Gastrocnemius medialis (tissue), 4 donors: ENCODE results near the gene ADAM12. TPM values are rescaled to one million over a fixed set of nuclear protein-coding genes. Genes with fewer than 3 reads are reported as not detected.

Source experiments
- ATAC-seq, 2 donors: fragments of 150-250 bp; one replicate each; pipeline ENCODE4 v1.9.1; 2016
- DNase-seq, 2 donors: peaks; one replicate each; pipeline ENCODE4 v3.0.0-alpha.2; 2019
- H3K27ac ChIP-seq, 4 donors: fragments of 200-600 bp; sonication (generic); 1 replicate in 1 of 4; 2 replicates in 3 of 4; pipeline ENCODE4 v1.5.1; 2016 to 2018; ENCODE audit warnings: mild to moderate bottlenecking in 2 of 4, moderate library complexity in 1 of 4
- H3K27me3 ChIP-seq, 3 donors: fragments of 200-600 bp; sonication (generic) in 2 of 3; 1 replicate in 1 of 3; 2 replicates in 2 of 3; pipeline versions ENCODE4 v1.5.1 to v1.6.0; 2016 to 2019; ENCODE audit warnings: mild to moderate bottlenecking in 1 of 3, moderate library complexity in 1 of 3
- H3K36me3 ChIP-seq, 2 donors: fragments of 200-600 bp; sonication (generic) in 1 of 2; one replicate each; pipeline ENCODE4 v1.5.1; 2017 to 2018
- H3K4me1 ChIP-seq, 2 donors: fragments of 200-600 bp; sonication (generic) in 1 of 2; one replicate each; pipeline ENCODE4 v1.5.1; 2016 to 2017; ENCODE audit warnings: mild to moderate bottlenecking in 2 of 2
- H3K4me3 ChIP-seq, 4 donors: fragments of 200-600 bp; sonication (generic) in 3 of 4; 1 replicate in 1 of 4; 2 replicates in 3 of 4; pipeline ENCODE4 v1.5.1; 2016 to 2019; ENCODE audit warnings: mild to moderate bottlenecking in 2 of 4
- H3K9me3 ChIP-seq, 3 donors: fragments of 200-600 bp; sonication (generic) in 2 of 3; 1 replicate in 1 of 3; 2 replicates in 2 of 3; pipeline ENCODE4 v1.5.1; 2016 to 2019
- POLR2A ChIP-seq, 2 donors: fragments of 450-650 bp; IDR thresholded peaks; one replicate each; pipeline ENCODE4 v1.6.1; 2017; ENCODE audit warnings: antibody characterized with exemption in 2 of 2, mild to moderate bottlenecking in 2 of 2, moderate library complexity in 2 of 2
- in situ Hi-C, 4 donors: fragments of 200-750 bp; cut with MboI; loops; one replicate each; pipeline versions ENCODE4 v1.15.0 to v1.8.0; 2017; ENCODE audit warnings: low sequenced_read_pairs in 4 of 4
- intact Hi-C: fragments of 100-400 bp; cut with DNase I; formaldehyde crosslinking; loops from one replicate; pipeline ENCODE4 v1.15.1; 2023; ENCODE audit warnings: low total_unique reads
- total RNA-seq, 4 donors: library from RNA; depleted of rRNA; stranded (reverse); fragments of >200 nt; gene quantifications; one replicate each; pipeline versions ENCODE4 v1.1.0 to v1.2.3, GENCODE V29; 2016
- TF ChIP-seq, protein P1 (sequence below), 5 experiments: fragments of 450-650 bp in 3 of 5; fragments of 200-600 bp in 2 of 5; sonication (generic) in 2 of 5; IDR thresholded peaks in 4 of 5; conservative IDR thresholded peaks in 1 of 5; 1 replicate in 4 of 5; 2 replicates in 1 of 5; pipeline ENCODE4 v1.5.1; 2016 to 2019; ENCODE audit warnings: antibody characterized with exemption in 5 of 5, mild to moderate bottlenecking in 3 of 5, moderate library complexity in 3 of 5

Gene ADAM12
- total RNA-seq, 4 donors from 2014 or later = 0.10 TPM; not detected in 3

DNA sequence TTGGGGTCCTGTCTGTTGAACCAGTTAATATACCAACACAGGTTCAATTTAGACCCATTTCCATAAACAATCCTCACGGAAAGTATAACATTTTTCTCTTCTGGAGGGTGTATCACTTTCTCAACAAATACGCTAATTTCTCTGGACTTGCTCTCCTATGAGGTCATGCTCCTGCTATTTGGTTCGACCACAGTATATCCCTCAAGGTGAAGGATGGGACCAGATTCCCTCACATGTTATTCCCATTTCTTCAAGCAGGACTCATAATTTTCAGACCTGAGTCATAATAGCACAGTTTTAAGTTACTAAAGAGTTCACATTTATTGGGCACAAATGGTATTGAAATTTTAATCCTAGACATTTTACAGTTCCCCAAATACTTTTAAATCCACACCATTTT is 57.2 kb downstream of the ADAM12 start:
- DNase-seq (no peak), ATAC-seq (no peak)
- Histone ChIP-seq H3K27me3 (no peaks in the 10 kb centered on the region), H3K27ac (no peak overlapping the region), H3K36me3 (no peaks in the 10 kb centered on the region), H3K4me1 (no peaks in the 10 kb centered on the region), H3K4me3 (no peak overlapping the region), H3K9me3 (no peaks in the 10 kb centered on the region)
- intact Hi-C loops = no loop called here
- TF ChIP-seq POLR2A (IDR thresholded peaks at IDR 0.05) = no peak
- in situ Hi-C loops = no loop called here

DNA sequence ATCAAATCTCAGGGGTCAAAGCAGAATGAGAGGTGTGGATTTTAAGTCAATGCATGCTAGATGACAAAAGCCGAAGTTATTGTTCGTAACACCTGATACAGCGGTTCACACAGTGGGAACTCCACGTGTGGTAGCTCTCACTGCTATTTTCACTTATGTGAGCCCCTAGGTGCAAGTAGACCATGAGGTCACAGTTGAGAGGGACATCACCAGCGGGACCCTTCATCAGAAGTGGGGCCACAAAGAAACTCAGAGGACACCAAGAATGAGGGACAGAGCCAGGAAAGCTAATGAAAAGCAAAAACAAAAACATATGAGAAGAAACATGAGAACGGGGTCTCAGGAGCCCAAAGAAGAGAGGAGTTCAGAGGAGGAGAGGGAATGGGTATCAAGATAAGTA is 63.5 kb downstream of the ADAM12 start:
- Histone ChIP-seq H3K27ac (no peak overlapping the region), H3K27me3 (no peaks in the 10 kb centered on the region), H3K4me1 (no peaks in the 10 kb centered on the region), H3K4me3 (no peak overlapping the region), H3K9me3 (no peaks in the 10 kb centered on the region), H3K36me3 (no peaks in the 10 kb centered on the region)
- no peak for ATAC-seq
- in situ Hi-C loops (no loop called here), intact Hi-C loops (no loop called here)
- DNase-seq = no peak
- TF ChIP-seq, protein P1, sequence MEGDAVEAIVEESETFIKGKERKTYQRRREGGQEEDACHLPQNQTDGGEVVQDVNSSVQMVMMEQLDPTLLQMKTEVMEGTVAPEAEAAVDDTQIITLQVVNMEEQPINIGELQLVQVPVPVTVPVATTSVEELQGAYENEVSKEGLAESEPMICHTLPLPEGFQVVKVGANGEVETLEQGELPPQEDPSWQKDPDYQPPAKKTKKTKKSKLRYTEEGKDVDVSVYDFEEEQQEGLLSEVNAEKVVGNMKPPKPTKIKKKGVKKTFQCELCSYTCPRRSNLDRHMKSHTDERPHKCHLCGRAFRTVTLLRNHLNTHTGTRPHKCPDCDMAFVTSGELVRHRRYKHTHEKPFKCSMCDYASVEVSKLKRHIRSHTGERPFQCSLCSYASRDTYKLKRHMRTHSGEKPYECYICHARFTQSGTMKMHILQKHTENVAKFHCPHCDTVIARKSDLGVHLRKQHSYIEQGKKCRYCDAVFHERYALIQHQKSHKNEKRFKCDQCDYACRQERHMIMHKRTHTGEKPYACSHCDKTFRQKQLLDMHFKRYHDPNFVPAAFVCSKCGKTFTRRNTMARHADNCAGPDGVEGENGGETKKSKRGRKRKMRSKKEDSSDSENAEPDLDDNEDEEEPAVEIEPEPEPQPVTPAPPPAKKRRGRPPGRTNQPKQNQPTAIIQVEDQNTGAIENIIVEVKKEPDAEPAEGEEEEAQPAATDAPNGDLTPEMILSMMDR (IDR thresholded peaks at IDR 0.05 in 4 of 5, conservative IDR thresholded peaks at IDR 0.05 in 1 of 5) = no peak
- no peak for TF ChIP-seq POLR2A (IDR thresholded peaks at IDR 0.05)

DNA sequence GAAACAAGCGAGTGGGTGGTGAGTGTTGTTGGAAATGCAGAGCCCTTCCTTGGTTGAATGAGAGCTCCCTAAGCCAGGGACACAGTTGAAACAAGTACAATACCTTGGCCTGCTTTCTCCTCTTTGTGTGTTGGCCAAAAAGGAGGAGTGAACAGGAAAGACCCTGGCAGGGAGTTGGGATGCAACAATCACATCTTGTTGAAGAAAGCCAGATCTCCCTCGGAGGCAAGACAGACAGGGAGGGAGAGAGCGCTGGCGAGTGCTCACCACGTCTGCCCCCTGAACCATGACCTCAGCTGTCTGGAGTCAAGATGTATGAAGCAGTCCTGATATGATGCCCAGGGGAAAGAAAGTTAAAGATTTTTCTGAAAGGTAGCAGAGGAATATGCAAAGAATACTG is 66.8 kb downstream of the ADAM12 start:
- in situ Hi-C loops (no loop called here), intact Hi-C loops (no loop called here)
- H3K9me3 ChIP-seq = no peaks in the 10 kb centered on the region
- no peak for DNase-seq
- ATAC-seq = no peak
- H3K4me1 ChIP-seq = no peaks in the 10 kb centered on the region
- H3K27ac ChIP-seq = no peak overlapping the region
- TF ChIP-seq, protein P1 (IDR thresholded peaks at IDR 0.05 in 4 of 5, conservative IDR thresholded peaks at IDR 0.05 in 1 of 5) = no peak
- no peak for TF ChIP-seq POLR2A (IDR thresholded peaks at IDR 0.05)
- H3K36me3 ChIP-seq = no peaks in the 10 kb centered on the region
- no peak overlapping the region for H3K4me3 ChIP-seq
- H3K27me3 ChIP-seq = no peaks in the 10 kb centered on the region

DNA sequence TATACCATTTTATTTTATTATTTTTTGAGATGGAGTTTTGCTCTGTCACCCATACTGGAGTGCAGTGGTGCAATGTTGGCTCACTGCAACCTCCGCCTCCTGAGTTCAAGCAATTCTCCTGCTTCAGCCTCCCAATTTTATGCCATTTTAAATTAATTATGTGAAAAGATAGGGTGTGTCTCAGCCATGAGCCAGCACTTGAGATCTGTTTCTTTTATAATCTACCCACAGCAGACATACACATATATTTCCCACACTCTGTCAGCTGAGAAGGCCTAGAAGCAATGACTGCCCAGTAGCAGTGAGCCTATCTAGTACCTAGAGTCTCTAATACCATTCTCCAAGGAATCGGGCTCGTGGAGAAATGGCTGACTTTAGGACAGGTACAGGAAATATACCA is 70.5 kb downstream of the ADAM12 start:
- in situ Hi-C loops (no loop called here), intact Hi-C loops (no loop called here)
- Histone ChIP-seq H3K36me3 (no peaks in the 10 kb centered on the region), H3K27me3 (no peaks in the 10 kb centered on the region), H3K9me3 (no peaks in the 10 kb centered on the region), H3K27ac (no peak overlapping the region), H3K4me3 (no peak overlapping the region), H3K4me1 (no peaks in the 10 kb centered on the region)
- TF ChIP-seq POLR2A (IDR thresholded peaks at IDR 0.05) = no peak
- TF ChIP-seq, protein P1 (IDR thresholded peaks at IDR 0.05 in 4 of 5, conservative IDR thresholded peaks at IDR 0.05 in 1 of 5) = no peak
- no peak for ATAC-seq
- no peak for DNase-seq

DNA sequence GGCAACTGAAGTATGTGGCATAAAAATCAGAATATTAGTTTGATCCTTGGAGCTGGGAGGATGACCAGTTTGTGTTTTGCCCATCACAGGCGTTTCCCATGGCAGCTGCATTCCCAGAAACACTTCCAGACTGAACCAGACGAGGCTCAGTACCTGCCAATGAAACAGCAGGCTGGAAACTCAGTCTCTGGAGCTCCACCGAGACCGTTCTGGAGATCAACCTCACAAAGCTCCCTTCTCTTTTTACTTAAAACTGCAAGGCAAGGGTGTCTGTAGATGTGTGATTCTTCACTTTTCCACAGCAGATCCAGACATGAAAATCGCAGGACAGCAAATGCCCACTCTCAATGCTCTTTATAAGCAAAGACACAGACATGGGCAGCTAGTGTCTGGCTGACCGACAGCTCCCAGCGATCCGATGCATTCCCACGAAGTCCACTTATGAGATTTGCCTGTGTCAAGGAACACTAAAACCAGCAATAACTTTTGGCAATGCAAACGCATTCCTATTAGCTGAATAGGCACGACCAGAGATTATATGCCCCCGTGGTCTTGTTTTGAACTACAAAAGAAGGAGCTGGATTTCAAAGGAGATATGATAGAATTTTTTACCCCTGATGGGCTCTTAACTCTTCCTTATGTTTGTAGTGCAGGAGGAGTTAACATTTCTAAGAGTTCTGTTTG is 72.6 kb downstream of the ADAM12 start:
- Histone ChIP-seq H3K27ac (no peak overlapping the region), H3K4me3 (no peak overlapping the region), H3K27me3 (no peaks in the 10 kb centered on the region), H3K36me3 (no peaks in the 10 kb centered on the region), H3K4me1 (no peaks in the 10 kb centered on the region), H3K9me3 (no peaks in the 10 kb centered on the region)
- DNase-seq (no peak), ATAC-seq (no peak)
- in situ Hi-C loops (no loop called here), intact Hi-C loops (no loop called here)
- TF ChIP-seq POLR2A (IDR thresholded peaks at IDR 0.05) = no peak
- TF ChIP-seq, protein P1 (IDR thresholded peaks at IDR 0.05 in 4 of 5, conservative IDR thresholded peaks at IDR 0.05 in 1 of 5) = no peak
